HG03175 (cell line): ENCODE measurements around the gene CDH2.

Experiments
- ATAC-seq: cut with Tn5 transposase; IDR thresholded peaks from one replicate; pipeline ENCODE4 v1.9.1; 2021; ENCODE audit warnings: mild to moderate bottlenecking, moderate library complexity; ENCODE audit not compliant: unreplicated experiment

CDH2 gene

GRCh38 chr18:28045880-28046279, 131.1 kb downstream of the CDH2 start:
- ATAC-seq: no peak

- ATAC-seq: no peak
These were observed 131.6 kb downstream of the CDH2 start for GRCh38 chr18:28045176-28045810.

- no peak for ATAC-seq
These were observed 132.9 kb downstream of the CDH2 start for GRCh38 chr18:28044036-28044435.

GRCh38 chr18:28043631-28044030, 133.3 kb downstream of the CDH2 start:
- ATAC-seq: no peak

GRCh38 chr18:28041366-28041765, 135.6 kb downstream of the CDH2 start:
- ATAC-seq: no peak

GRCh38 chr18:28040716-28041115, 136.2 kb downstream of the CDH2 start:
- no peak for ATAC-seq

GRCh38 chr18:28040211-28040610, 136.7 kb downstream of the CDH2 start:
- no peak for ATAC-seq

GRCh38 chr18:28039691-28040090, 137.2 kb downstream of the CDH2 start:
- no peak for ATAC-seq

- no peak for ATAC-seq
These were observed 137.9 kb downstream of the CDH2 start for GRCh38 chr18:28039078-28039477.

GRCh38 chr18:28036488-28036887, 140.4 kb downstream of the CDH2 start:
- ATAC-seq: no peak

- no peak for ATAC-seq
These were observed 142.4 kb downstream of the CDH2 start for GRCh38 chr18:28034567-28034966.

GRCh38 chr18:28032177-28032576, 144.8 kb downstream of the CDH2 start:
- ATAC-seq: no peak

GRCh38 chr18:28030458-28030857, 146.5 kb downstream of the CDH2 start:
- ATAC-seq: no peak

- no peak for ATAC-seq
These were observed 149.2 kb downstream of the CDH2 start for GRCh38 chr18:28027755-28028154.

GRCh38 chr18:28019425-28020108, 157.4 kb downstream of the CDH2 start:
- ATAC-seq: no peak

- ATAC-seq: no peak
These were observed 158.6 kb downstream of the CDH2 start for GRCh38 chr18:28018351-28018750.

GRCh38 chr18:28015671-28016070, 161.3 kb downstream of the CDH2 start:
- ATAC-seq: no peak

GRCh38 chr18:28013066-28013465, 163.9 kb downstream of the CDH2 start:
- no peak for ATAC-seq

- ATAC-seq: no peak
These were observed 164.6 kb downstream of the CDH2 start for GRCh38 chr18:28012336-28012735.

- no peak for ATAC-seq
These were observed 167.3 kb downstream of the CDH2 start for GRCh38 chr18:28009589-28009988.

- no peak for ATAC-seq
These were observed 169.1 kb downstream of the CDH2 start for GRCh38 chr18:28007841-28008240.

- no peak for ATAC-seq
These were observed 171.8 kb downstream of the CDH2 start for GRCh38 chr18:28005164-28005563.

GRCh38 chr18:28004606-28005005, 172.3 kb downstream of the CDH2 start:
- ATAC-seq: no peak
